ENCODE measurements around the gene CIB1.
"Not testable (repeated sequence)": the region's sequence is repeated elsewhere in the genome, so short reads cannot be mapped to it uniquely, and the experiment has no call there.

Gene CIB1

GRCh38 chr15:90233387-90234095 is at the start of gene CIB1:
Gene CIB1 (minus strand): TSS chr15:90233941. CDS start chr15:90233885, 56 bp downstream.
- peak; percentile 96 for DNase-seq (ENCODE audit: low read depth)

GRCh38 chr15:90281637-90282036 is 47.9 kb upstream of the CIB1 start:
- DNase-seq (ENCODE audit: low read depth) = not testable (repeated sequence)

DNA sequence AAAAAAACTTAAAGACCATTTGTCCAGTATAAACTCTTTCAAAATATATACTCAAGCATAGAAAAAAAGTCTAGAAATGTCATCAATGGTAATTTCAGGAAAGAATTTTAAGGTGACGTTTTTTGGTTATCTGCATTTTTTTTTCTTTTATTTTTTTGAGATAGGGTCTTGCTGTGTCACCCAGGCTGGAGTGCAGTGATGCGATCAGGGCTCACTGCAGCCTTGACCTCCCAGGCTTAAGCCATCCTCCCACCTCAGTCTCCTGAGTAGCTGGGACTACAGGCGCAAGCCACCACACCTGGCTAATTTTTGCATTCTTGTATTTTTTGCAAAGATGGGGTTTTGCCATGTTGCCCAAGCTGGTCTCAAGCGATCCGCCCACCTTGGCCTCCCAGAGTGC is 47.0 kb upstream of the CIB1 start:
- not testable (repeated sequence) for DNase-seq (ENCODE audit: low read depth)

DNA sequence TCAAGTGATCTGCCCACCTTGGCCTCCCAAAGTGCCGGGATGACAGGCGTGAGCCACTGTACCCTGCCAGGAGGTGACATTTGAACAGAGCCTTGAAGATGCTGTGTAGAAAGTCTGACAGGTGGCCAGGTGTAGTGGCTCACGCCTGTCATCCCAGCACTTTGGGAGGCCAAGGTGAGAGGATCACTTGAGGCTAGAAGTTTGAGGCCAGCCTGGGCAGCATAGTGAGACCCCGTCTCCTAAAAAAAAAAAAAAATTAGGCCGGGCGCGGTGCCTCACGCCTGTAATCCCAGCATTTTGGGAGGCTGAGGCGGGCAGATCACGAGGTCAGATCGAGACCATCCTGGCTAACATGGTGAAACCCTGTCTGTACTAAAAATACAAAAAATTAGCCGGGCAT is 44.7 kb upstream of the CIB1 start:
- DNase-seq (ENCODE audit: low read depth) = not testable (repeated sequence)

DNA sequence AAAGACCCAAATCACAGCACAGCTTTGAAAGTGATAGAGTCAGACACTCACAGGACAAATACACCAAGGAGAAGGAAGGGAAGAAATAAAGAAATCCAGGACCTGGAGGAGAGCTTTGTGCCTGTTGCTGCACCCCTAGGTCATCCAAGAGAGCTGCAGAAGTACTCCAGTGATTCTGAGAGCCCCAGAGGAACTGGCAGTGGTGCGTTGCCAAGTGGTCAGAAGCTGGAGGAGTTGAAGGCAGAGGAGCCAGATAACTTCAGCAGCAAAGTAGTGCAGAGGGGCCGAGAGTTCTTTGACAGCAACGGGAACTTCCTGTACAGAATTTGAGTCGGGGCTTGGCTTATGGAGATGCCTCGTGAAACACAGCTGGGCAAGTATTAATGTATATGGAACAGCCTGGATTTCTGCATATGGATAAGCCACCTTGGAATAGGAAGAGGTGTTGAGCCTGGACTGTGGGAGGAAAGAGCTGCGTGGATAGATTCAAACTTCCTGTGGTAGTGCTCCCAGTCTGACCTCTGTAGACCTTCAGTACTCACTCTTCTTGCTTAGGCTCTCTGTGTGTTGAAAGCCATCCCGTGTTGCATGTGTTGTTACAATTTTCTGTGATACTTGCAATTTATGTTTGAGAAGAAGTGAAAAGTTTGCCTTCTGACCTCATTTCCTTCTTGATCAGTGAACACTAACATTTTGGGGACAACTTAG is 37.9 kb upstream of the CIB1 start:
- DNase-seq (ENCODE audit: low read depth) = no peak

GRCh38 chr15:90270502-90271150 is 36.9 kb upstream of the CIB1 start:
- DNase-seq (ENCODE audit: low read depth) = no peak

GRCh38 chr15:90268415-90268814 is 34.7 kb upstream of the CIB1 start:
- no peak for DNase-seq (ENCODE audit: low read depth)

DNA sequence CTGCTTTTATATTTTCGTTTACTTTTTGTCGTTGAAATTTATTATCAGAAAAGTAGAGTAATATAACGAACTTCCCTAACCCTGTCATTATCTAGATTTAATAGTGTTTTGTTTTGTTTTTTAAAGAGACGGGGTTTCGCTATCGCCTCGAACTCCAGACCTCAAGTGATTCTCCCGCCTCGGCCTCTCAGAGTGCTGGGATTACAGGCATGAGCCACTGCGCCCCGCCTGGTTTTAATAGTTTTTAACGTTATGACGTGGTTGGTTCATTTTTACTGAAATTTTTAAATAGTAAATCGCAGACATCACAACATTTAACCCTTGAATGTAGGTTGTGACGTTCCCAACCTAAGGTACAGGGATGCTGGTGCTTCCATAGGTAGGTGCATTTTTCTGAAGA is 32.7 kb upstream of the CIB1 start:
- peak; percentile 19 for DNase-seq (ENCODE audit: low read depth)

DNA sequence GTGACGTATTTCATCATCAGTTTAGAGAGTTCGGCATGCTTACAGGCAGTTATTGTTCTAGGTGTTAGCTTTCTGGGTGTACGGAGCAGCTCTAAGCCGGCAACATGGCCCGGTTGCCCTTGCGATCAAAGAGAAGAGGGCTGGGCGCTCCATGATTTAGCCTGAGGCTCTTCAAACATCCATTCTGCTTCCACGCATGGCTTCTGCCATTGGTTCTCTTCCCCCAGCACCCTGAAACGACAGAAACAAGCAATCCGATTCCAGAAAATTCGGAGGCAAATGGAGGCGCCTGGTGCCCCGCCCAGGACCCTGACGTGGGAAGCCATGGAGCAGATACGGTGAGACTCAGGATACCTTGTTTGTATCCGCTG is 32.3 kb upstream of the CIB1 start:
- DNase-seq (ENCODE audit: low read depth) = no peak

- peak; percentile 85 for DNase-seq (ENCODE audit: low read depth)
Measured at GRCh38 chr15:90265271-90266060, 31.7 kb upstream of the CIB1 start, which contains the start of gene NGRN. Gene NGRN (plus strand): TSS chr15:90265672. CDS start chr15:90265713, 41 bp downstream.

GRCh38 chr15:90264671-90265070 is 30.9 kb upstream of the CIB1 start:
- no peak for DNase-seq (ENCODE audit: low read depth)

- no peak for DNase-seq (ENCODE audit: low read depth)
Measured at GRCh38 chr15:90262426-90262825, 28.7 kb upstream of the CIB1 start.

GRCh38 chr15:90261811-90262210 is 28.1 kb upstream of the CIB1 start:
- DNase-seq (ENCODE audit: low read depth) = no peak

- not testable (repeated sequence) for DNase-seq (ENCODE audit: low read depth)
Measured at GRCh38 chr15:90260731-90261130, 27.0 kb upstream of the CIB1 start.

DNA sequence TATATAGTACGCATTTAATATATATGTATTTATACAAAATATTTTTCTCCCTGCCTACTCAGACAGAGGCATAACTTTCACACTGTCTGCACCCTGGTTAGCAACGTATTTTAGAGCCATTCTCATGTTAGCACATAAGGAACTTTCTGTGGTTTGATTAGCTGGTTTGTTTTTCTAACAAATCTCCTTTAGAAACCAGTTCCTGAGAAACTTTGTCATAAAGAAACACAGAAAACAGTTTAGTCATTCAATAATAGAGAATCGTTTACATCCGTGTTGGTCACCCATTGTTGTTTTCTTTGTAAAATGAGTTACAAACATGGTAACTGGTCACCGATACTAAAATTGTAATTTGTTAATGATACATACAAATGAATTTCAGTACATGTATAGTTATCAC is 25.8 kb upstream of the CIB1 start:
- no peak for DNase-seq (ENCODE audit: low read depth)

- no peak for DNase-seq (ENCODE audit: low read depth)
Measured at GRCh38 chr15:90257776-90258175, 24.0 kb upstream of the CIB1 start.

DNA sequence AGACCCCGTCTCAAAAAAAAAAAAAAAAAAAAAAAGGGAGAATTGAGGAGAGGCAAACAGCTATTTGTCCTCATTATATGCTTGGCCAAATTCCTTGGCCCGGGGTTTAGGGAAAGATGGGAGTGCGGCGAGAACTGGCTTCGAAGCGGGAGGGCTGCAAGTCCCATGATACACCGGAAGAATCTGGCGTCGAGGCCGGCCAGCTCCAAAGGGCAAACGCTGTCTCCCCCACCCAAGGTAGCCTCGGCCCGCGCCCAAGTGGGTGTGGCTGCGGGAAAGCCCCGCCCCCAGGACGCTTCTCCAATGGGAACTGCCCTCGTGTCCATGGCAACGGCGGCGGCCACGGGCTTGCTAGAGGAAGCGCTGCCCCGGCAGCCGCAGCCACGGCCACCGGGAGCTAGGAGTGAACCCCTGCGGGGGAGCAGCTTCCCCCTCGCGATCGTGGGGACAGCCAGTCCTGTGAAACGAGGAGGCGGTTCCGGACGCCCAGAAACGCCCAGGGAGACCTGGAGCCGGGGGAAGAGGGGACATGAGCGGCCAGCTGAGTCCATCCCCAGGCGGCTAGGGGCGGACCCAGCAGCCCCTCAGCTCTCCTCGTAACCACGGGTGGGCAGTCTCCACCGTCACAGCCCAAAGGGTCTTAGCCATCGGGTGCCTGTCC is 15.6 kb upstream of the CIB1 start, which contains the start of gene TTLL13:
TTLL13 (plus strand) TSS at position 354 of the 661 bp plus-strand sequence. CDS start 1,075 bp downstream, outside the sequence.
- peak; percentile 76 for DNase-seq (ENCODE audit: low read depth)

DNA sequence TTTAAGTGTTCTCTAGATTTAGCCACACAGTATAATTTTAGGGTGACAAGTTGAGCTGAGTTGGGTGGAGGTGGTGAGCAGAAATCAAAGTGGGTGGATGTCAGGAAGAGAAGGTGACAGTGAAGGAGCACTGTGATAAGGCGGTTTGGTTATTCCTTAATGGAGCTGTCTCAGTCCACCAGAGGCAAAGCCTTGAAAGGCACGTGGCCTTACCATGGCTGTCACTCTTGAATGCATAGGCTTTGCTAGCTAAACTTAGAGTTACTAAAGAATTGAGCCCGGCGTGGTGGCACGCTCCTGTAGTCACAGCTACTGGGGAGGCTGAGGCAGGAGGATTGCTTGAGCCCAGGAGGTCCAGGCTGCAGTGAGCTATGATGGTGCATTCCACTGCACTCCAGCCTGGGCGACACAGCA is 15.1 kb upstream of the CIB1 start:
- DNase-seq (ENCODE audit: low read depth) = no peak

- no peak for DNase-seq (ENCODE audit: low read depth)
Measured at GRCh38 chr15:90243943-90244639, 10.3 kb upstream of the CIB1 start.

DNA sequence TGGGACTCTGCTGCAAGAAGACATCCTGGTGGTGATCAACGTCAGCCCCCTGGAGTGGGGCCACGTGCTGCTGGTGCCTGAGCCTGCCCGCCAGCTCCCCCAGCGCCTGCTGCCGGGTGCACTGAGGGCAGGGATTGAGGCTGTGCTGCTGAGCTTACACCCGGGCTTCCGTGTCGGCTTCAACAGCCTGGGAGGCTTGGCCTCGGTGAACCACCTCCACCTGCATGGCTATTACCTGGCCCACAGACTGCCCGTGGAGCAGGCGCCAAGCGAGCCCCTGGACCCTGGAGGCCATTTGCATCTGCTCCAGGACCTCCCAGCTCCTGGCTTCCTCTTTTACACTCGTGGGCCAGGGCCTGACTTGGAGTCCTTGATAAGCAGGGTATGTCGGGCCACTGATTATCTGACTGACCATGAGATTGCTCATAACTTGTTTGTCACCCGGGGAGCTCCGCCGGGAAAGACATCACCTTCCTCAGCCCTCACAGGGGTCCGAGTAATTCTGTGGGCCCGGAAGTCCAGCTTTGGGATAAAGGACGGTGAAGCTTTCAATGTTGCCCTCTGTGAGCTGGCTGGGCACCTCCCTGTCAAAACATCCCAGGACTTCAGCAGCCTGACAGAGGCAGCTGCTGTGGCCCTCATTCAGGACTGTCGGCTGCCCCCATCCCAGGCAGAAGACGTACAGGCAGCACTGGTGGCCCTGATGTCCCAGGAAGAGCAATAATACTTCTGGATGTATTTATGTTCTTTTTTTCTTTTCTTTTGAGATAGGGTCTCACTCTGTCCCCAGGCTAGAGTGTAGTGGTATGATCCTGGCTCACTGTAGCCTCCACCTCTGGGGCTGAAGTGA is 7.8 kb upstream of the CIB1 start:
- no peak for DNase-seq (ENCODE audit: low read depth)
